Fibroblast of skin of left biceps (primary cell): ENCODE results near the gene LRRC4B.
"Not testable (repeated sequence)": the region's sequence is repeated elsewhere in the genome, so short reads cannot be mapped to it uniquely, and the experiment has no call there.

Experiments used
- DNase-seq, 2 experiments: peaks; one replicate each; pipeline ENCODE4 v3.0.0-alpha.2; 2013; ENCODE audit warnings: low read depth in 2 of 2

The LRRC4B gene

DNA sequence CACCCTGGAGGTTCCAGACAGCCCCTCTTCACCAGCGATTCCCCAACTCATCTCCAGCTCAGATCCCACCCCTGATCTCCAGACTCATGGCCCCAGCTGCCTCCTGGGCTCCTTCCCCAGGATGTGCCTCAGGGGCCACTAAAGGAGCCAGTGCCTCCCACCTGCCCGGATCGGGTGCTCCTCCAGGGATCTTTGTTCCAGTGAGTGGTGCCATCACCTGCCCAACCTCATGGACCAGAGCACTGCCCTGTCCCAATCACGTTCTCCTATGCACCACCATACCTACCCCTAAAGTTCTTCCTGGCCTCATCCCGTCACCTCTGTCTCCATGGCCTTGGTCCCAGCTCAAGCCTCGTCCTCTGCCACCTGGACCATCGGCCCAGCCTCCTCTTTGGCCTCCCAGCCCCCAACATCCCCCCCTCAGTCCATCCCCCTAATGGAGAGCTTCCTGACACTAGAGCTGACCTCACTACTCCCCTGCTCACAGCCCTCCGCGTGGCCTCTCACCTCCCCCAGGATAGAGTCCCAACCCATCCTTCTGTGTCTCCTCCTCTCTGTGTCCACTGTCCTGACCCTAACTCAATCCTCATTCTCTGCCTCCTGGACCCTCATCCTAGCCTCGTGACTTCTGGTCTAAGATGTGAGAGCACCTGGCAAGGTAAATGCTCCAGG, 82.8 kb downstream of the LRRC4B start:
- DNase-seq: no peak

- DNase-seq: no peak
These were observed 85.3 kb downstream of the LRRC4B start for GRCh38 chr19:50482916-50483315.

- no peak for DNase-seq
These were observed 85.9 kb downstream of the LRRC4B start for GRCh38 chr19:50482271-50482855.

- DNase-seq: no peak
These were observed 86.7 kb downstream of the LRRC4B start for GRCh38 chr19:50481351-50482149.

GRCh38 chr19:50480281-50481111, 87.7 kb downstream of the LRRC4B start:
- no peak for DNase-seq

DNA sequence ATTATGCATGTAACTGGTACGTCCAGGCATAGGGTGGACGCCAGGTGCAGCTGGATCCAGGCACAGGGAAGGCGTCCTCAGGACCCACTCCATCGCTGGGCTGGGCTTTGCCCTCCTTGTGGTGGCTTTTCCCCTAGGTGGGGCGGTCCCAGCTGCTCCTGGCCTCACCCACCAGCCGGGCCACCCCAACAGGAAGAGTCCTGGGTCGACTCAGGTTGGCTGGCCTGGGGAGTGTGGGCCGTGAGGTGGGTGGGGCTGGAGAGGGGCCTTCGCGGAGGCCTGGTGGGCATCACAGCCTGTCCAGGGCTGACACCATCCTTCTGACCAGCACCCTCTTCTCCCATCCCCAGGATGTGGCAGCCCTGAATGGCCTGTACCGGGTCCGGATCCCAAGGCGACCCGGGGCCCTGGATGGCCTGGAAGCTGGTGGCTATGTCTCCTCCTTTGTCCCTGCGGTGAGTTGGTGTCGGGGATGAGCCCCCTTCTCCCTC, 88.4 kb downstream of the LRRC4B start:
- no peak for DNase-seq

DNA sequence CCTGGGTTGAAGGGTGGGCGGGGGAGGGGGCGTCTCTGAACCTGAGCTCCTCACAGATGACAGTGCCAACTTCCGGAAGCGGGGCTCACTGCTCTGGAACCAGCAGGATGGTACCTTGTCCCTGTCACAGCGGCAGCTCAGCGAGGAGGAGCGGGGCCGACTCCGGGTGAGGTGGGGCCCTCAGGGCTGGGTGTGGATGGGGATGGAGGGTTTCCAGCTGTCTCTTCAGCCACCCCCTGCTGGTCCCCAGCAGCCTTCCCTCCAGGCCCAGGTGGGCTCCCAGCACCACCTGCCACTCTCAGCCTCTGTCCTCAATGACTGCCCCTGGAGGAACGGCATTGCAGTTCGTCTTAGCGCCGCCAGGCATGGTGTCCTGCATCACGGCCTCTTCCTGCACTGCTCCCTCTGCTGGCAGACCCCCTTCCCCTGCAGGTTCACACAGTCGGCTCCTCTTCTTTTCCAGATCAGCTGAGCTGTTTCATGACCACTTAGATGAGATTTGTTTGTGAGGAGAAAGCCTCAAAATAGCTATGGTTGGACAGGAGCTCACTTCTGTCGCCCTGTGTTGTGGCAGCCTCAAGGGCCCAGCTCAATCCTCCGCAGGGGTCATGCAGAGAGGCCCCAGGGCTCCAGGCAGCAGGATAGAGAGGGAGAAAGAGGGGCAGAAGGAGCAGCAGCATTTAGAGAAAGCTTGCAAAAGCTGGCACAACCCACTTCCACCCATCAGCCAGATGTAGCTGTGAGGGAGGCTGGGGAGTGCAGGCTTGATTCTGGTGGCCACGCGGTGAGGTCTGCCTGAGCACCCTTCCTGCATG, 89.1 kb downstream of the LRRC4B start:
- no peak for DNase-seq

DNA sequence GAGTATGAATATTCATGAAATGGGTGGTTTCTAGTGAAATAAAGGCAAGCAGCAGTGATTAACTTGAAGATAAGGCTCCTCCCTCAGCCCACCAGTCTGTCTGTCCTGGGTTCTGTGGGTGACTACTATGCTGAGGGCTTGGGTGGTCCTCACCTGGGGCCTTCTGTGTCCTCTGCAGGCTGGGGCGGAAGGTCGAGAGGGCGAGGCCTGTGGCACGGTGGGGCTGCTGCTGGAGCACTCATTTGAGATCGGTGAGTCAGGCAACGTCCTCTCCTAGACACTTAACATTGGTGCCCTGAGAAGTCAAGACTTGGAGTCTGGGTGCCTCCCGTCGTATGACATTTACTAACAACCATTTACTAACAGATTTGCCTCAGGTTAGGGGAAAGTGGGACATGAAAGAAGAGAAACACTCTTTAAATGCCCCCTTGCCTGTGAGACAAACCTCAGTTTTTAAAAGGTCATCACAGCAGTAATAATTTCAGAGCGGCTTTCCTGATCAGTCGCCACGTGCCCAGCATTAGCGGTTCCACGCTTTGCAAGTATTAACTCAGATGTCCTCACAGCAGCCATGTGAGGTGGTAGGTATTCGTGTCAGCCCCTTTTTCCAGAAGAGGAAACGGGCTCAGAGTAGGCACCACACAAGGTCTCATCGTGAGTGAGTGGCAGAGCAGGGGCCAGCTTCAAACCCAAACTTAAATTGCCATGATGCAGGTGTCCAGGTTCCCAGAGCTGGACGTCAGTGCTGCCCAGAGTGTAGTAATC, 90.3 kb downstream of the LRRC4B start:
- DNase-seq: no peak

GRCh38 chr19:50476907-50477238, 91.4 kb downstream of the LRRC4B start:
- no peak for DNase-seq

- peak; percentile 78 to 82 for DNase-seq
These were observed 91.9 kb downstream of the LRRC4B start, which contains the start of the genes EMC10 and GARIN5A for GRCh38 chr19:50476224-50476906. Gene EMC10, plus strand, starts transcription at chr19:50476507. Its CDS starts 38 bp downstream, at chr19:50476545. Gene GARIN5A, minus strand, starts transcription at chr19:50476848. Its CDS starts 460 bp downstream, at chr19:50476388.

DNA sequence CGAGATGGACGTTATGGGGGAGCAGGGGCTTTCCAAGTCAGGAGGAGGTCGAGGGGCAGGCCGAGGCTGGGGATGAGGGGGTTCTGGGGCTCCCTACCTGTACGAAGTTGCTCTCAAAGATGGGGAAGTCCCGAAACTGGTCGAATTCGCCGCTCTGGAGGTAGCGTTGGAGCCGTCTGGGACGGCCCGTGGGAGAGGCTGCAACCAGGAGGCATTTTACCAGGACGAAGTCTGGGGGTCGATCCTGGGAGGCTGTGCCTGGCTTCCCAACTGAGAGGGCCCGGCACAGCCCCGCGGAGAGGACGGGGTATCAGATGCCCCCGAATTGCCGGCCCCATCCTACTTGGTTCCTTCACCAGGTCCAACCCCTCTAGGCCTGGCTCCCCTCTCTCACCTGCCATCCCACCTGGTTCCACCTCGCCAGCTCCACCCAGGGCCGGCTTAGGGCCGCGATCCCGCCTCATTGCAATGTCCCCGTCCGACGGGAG, 92.5 kb downstream of the LRRC4B start:
- DNase-seq: no peak

DNA sequence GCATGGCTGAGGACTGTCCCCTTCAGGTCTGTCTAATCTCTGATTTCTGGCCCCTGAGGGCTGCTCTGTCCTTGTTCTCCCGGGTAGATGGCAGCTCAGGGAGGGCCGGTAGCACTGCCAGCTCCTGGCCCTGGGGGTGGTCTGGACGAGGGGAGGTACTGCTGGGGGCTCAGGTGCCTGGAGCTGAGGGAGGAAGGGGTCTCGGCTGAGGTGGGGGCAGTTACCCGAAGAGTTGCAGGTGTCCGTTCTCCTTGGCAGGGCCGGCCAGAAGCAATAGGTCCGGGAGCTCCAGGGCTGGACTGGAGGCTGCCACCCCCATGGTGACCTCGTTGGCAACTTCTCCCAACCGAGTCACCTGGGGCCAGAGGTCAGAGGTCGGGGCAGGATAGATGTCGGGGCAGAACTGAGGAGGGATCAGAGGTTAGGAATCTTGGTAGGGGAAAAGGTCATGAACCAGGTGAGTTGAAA, 93.1 kb downstream of the LRRC4B start:
- DNase-seq: no peak

- DNase-seq: not testable (repeated sequence)
These were observed 94.9 kb downstream of the LRRC4B start for GRCh38 chr19:50473336-50473735.

DNA sequence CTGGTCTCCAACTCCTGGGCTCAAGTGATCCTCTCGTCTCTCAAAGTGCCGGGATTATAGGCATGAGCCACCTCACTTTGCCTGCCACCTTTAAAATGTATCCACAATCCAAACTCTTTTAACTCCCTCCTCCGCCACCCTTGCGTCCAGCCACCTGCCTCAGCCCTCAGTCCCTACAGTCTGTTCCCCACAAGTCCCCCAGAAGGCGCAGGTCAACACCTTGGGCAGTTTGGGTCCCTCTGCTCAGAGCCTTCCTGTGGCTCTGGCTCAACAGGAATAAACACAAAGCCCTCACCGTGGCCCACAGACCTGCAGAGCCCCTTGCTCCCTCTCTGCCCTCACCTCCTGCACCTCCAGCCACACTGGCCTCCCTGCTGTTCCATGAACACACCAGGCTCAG, 99.4 kb downstream of the LRRC4B start:
- DNase-seq: no peak

DNA sequence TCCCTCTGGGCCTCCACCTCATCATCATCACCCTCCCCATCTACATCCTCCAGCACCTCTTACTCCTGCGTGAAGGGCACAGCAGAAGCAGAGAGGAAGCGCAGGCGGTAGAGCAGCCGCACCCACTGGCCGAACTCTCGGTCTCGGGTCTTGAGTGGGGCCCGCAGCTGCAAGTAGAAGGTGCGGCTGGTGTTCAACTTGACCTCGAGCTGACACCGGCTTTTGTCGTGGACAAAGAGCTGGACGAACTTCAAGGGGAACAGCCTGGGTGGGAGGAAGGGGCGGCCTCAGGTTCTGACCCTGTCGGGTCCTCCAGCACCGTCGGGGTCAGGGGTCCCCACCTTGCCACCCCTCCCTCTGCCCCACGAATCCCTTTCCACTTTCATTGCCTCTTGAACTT, 100.7 kb downstream of the LRRC4B start:
- no peak for DNase-seq
